ENCODE measurements around the gene XDH. TPM values are rescaled to one million over a fixed set of nuclear protein-coding genes. Genes with fewer than 3 reads are reported as not detected.

Gene XDH
- polyA plus RNA-seq, 1 donor (not counting 4 experiments of a cell fraction or from before 2014, with no cell fraction given) = 40.6 TPM

DNA sequence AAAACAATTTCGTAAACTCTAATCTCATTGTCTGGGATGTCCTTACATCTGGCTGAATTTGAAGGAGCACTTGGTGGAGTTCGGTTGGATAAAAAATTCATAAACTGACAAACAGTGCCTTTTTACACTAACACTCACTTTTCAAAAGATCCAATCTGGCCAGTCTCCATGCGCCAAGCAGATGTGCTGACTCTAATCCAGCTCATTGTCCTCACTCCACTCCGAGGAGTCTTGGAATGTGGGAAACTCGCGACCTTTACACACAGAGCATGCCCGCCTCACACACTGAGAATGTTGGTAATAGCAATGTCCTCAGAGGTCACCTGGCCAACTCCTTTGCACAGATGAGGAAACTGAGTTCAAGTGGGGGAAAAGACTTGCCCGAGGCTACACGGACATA lies 66.8 kb downstream of the XDH start:
- Histone ChIP-seq H3K4me3 (ENCODE audit: control insufficient read depth in 2 of 3, extremely low read depth in 1 of 3, insufficient read depth in 2 of 3, low read depth in 1 of 3, low read length in 3 of 3) (no peak overlapping the region), H3K9me1 (ENCODE audit: control insufficient read depth, extremely low read depth, insufficient read depth, low read length) (no peaks in the 10 kb centered on the region), H4K20me1 (ENCODE audit: control insufficient read depth, extremely low read depth, insufficient read depth, low read length) (no peaks in the 10 kb centered on the region), H3K4me1 (ENCODE audit: control insufficient read depth, extremely low read depth, insufficient read depth, low read length) (no peaks in the 10 kb centered on the region), H3K79me2 (ENCODE audit: control insufficient read depth, insufficient read depth, low read length) (no peaks in the 10 kb centered on the region), H3K27ac (ENCODE audit: control insufficient read depth, insufficient read depth, low read length) (no peak overlapping the region), H2AFZ (ENCODE audit: control insufficient read depth, low read length) (no peak overlapping the region), H3K27me3 (ENCODE audit: control insufficient read depth, extremely low read depth, insufficient read depth, low read length) (no peaks in the 10 kb centered on the region), H3K9ac (ENCODE audit: control insufficient read depth, extremely low read depth, insufficient read depth, low read length) (no peak overlapping the region), H3K9me3 (ENCODE audit: control insufficient read depth, low read depth, low read length) (no peaks in the 10 kb centered on the region), H3K36me3 (ENCODE audit: control insufficient read depth in 2 of 2, extremely low read depth in 1 of 2, insufficient read depth in 2 of 2, low read length in 2 of 2) (peaks cover 42 to 51% of the 10 kb centered on the region in 2 experiments), H3K4me2 (ENCODE audit: control insufficient read depth, extremely low read depth, insufficient read depth, low read depth, low read length) (no peak overlapping the region)
- TF ChIP-seq EZH2 (IDR thresholded peaks at IDR 0.05; ENCODE audit: low read length) = no peak
- TF ChIP-seq CTCF (optimal IDR thresholded peaks at IDR 0.05 in 1 of 3, IDR thresholded peaks at IDR 0.05 in 1 of 3, conservative IDR thresholded peaks at IDR 0.05 in 1 of 3; ENCODE audit: extremely low read depth in 1 of 3, insufficient read depth in 2 of 3, low read length in 3 of 3) = no peak
- DNase-seq (ENCODE audit: low read depth, low spot score) = no peak
- no peak for FAIRE-seq
- dilution Hi-C loops (cut with MboI; ENCODE audit: extremely low pct_ligation_motif_present, low sequenced_read_pairs) = no loop called here

GRCh38 chr2:31347319-31347718 lies 67.2 kb downstream of the XDH start:
- Histone ChIP-seq H3K9me3 (ENCODE audit: control insufficient read depth, low read depth, low read length) (no peaks in the 10 kb centered on the region), H3K27ac (ENCODE audit: control insufficient read depth, insufficient read depth, low read length) (no peak overlapping the region), H2AFZ (ENCODE audit: control insufficient read depth, low read length) (no peak overlapping the region), H3K27me3 (ENCODE audit: control insufficient read depth, extremely low read depth, insufficient read depth, low read length) (no peaks in the 10 kb centered on the region), H3K9me1 (ENCODE audit: control insufficient read depth, extremely low read depth, insufficient read depth, low read length) (no peaks in the 10 kb centered on the region), H3K79me2 (ENCODE audit: control insufficient read depth, insufficient read depth, low read length) (no peaks in the 10 kb centered on the region), H3K4me1 (ENCODE audit: control insufficient read depth, extremely low read depth, insufficient read depth, low read length) (no peaks in the 10 kb centered on the region), H3K9ac (ENCODE audit: control insufficient read depth, extremely low read depth, insufficient read depth, low read length) (no peak overlapping the region), H3K36me3 (ENCODE audit: control insufficient read depth in 2 of 2, extremely low read depth in 1 of 2, insufficient read depth in 2 of 2, low read length in 2 of 2) (peaks cover 43 to 47% of the 10 kb centered on the region in 2 experiments), H3K4me2 (ENCODE audit: control insufficient read depth, extremely low read depth, insufficient read depth, low read depth, low read length) (no peak overlapping the region), H3K4me3 (ENCODE audit: control insufficient read depth in 2 of 3, extremely low read depth in 1 of 3, insufficient read depth in 2 of 3, low read depth in 1 of 3, low read length in 3 of 3) (no peak overlapping the region), H4K20me1 (ENCODE audit: control insufficient read depth, extremely low read depth, insufficient read depth, low read length) (no peaks in the 10 kb centered on the region)
- TF ChIP-seq CTCF (optimal IDR thresholded peaks at IDR 0.05 in 1 of 3, IDR thresholded peaks at IDR 0.05 in 1 of 3, conservative IDR thresholded peaks at IDR 0.05 in 1 of 3; ENCODE audit: extremely low read depth in 1 of 3, insufficient read depth in 2 of 3, low read length in 3 of 3) (no peak), EZH2 (IDR thresholded peaks at IDR 0.05; ENCODE audit: low read length) (no peak)
- dilution Hi-C loops (cut with MboI; ENCODE audit: extremely low pct_ligation_motif_present, low sequenced_read_pairs) = no loop called here
- FAIRE-seq (no peak), DNase-seq (ENCODE audit: low read depth, low spot score) (no peak)
